Measurements from ENCODE around the gene SPEM2.

The SPEM2 gene

GRCh38 chr17:7425316-7425715 lies at the start of gene SPEM2:
SPEM2 (plus strand) TSS chr17:7425616; CDS start chr17:7425689, 73 bp downstream.
- no peak for DNase-seq
- no peaks in the 10 kb centered on the region for H3K9me3 Mint-ChIP-seq
- H3K27ac Mint-ChIP-seq, result no peak within 1 kb of the TSS
- H3K27me3 Mint-ChIP-seq (ENCODE audit: low read depth, poor library complexity), result peaks cover 7% of the 10 kb centered on the region
- no peaks in the 10 kb centered on the region for H3K36me3 Mint-ChIP-seq (ENCODE audit: low read depth)
- H3K4me3 Mint-ChIP-seq, result no peak within 1 kb of the TSS
- peaks cover 24% of the 10 kb centered on the region for H3K4me1 Mint-ChIP-seq
- TF ChIP-seq CTCF (IDR thresholded peaks at IDR 0.05), result no peak

GRCh38 chr17:7379134-7379533 lies 46.3 kb upstream of the SPEM2 start:
- Mint-ChIP-seq H3K4me1 (peaks cover 6% of the 10 kb centered on the region), H3K9me3 (peaks cover 28% of the 10 kb centered on the region), H3K4me3 (no peak overlapping the region), H3K27ac (no peak overlapping the region), H3K27me3 (ENCODE audit: low read depth, poor library complexity) (peaks cover 72% of the 10 kb centered on the region), H3K36me3 (ENCODE audit: low read depth) (no peaks in the 10 kb centered on the region)
- no peak for DNase-seq
- no peak for TF ChIP-seq CTCF (IDR thresholded peaks at IDR 0.05)

GRCh38 chr17:7380321-7380720 lies 45.1 kb upstream of the SPEM2 start:
- Mint-ChIP-seq H3K27me3 (ENCODE audit: low read depth, poor library complexity) (peaks cover 78% of the 10 kb centered on the region), H3K4me1 (peaks cover 10% of the 10 kb centered on the region), H3K36me3 (ENCODE audit: low read depth) (no peaks in the 10 kb centered on the region), H3K4me3 (peak overlapping the region; percentile 78), H3K9me3 (peaks cover 28% of the 10 kb centered on the region), H3K27ac (no peak overlapping the region)
- no peak for TF ChIP-seq CTCF (IDR thresholded peaks at IDR 0.05)
- no peak for DNase-seq

GRCh38 chr17:7380855-7381683 lies 44.3 kb upstream of the SPEM2 start, which contains the start of gene TNK1:
TNK1 (plus strand) TSS chr17:7381089; CDS start chr17:7382927, 1,838 bp downstream.
- Mint-ChIP-seq H3K4me3 (peak within 1 kb of the TSS; percentile 78), H3K27me3 (ENCODE audit: low read depth, poor library complexity) (peaks cover 78% of the 10 kb centered on the region), H3K4me1 (peaks cover 10% of the 10 kb centered on the region), H3K27ac (no peak within 1 kb of the TSS), H3K9me3 (peaks cover 28% of the 10 kb centered on the region), H3K36me3 (ENCODE audit: low read depth) (no peaks in the 10 kb centered on the region)
- peak; percentile 53 for DNase-seq
- no peak for TF ChIP-seq CTCF (IDR thresholded peaks at IDR 0.05)

GRCh38 chr17:7382901-7383300 lies 42.5 kb upstream of the SPEM2 start:
- TF ChIP-seq CTCF (IDR thresholded peaks at IDR 0.05), result no peak
- peaks cover 72% of the 10 kb centered on the region for H3K27me3 Mint-ChIP-seq (ENCODE audit: low read depth, poor library complexity)
- no peak overlapping the region for H3K27ac Mint-ChIP-seq
- no peaks in the 10 kb centered on the region for H3K36me3 Mint-ChIP-seq (ENCODE audit: low read depth)
- H3K4me1 Mint-ChIP-seq, result peaks cover 10% of the 10 kb centered on the region
- DNase-seq, result no peak
- peaks cover 24% of the 10 kb centered on the region for H3K9me3 Mint-ChIP-seq
- H3K4me3 Mint-ChIP-seq, result no peak overlapping the region

GRCh38 chr17:7383371-7383741 lies 42.1 kb upstream of the SPEM2 start:
- H3K36me3 Mint-ChIP-seq (ENCODE audit: low read depth), result no peaks in the 10 kb centered on the region
- H3K27me3 Mint-ChIP-seq (ENCODE audit: low read depth, poor library complexity), result peaks cover 68% of the 10 kb centered on the region
- no peak for TF ChIP-seq CTCF (IDR thresholded peaks at IDR 0.05)
- peaks cover 10% of the 10 kb centered on the region for H3K4me1 Mint-ChIP-seq
- peaks cover 20% of the 10 kb centered on the region for H3K9me3 Mint-ChIP-seq
- DNase-seq, result no peak
- H3K4me3 Mint-ChIP-seq, result no peak overlapping the region
- H3K27ac Mint-ChIP-seq, result no peak overlapping the region
